HG03039 (cell line): ENCODE data around the gene IL11RA.

Experiments
- ATAC-seq: cut with Tn5 transposase; IDR thresholded peaks from one replicate; pipeline ENCODE4 v1.9.1; 2021; ENCODE audit warnings: mild to moderate bottlenecking, moderate library complexity; ENCODE audit not compliant: unreplicated experiment

IL11RA gene

DNA sequence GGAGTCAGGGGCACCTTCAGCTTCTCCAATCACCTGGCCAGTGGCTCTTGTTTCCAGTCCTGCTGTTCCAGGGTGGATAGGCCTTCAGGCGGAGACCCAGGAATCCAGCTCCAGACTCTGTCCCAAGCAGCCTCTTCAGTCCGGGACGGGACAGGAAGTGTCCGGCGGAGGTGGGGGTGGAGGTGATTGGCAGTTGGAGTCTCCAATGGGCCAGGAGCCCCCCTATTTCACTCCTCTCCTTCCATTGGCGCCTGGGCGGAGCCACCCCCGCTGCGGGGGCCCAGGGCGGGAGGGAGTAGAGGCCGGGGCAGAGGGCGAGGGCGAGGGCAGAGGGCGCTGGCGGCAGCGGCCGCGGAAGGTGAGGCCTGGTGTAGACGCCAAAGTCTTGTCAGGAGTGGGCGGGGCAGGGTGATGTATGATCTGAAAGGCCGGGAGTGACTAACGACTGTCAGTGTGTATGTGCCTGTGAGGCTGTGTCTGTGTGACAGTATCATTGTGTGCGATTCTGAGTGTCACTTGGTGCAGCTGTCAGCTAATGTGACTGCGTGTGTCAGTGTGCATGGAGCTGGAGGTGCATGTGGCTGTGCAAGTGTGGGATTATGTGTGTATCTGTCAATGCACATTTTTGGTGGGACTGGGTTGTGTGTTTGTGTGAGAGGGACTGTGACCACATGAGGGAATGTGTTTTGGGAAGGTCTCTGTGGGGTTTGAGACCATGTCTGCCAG, at the start of gene IL11RA:
TSS of gene IL11RA (plus strand) at position 310 of the 726 bp plus-strand sequence. CDS start 3,033 bp downstream, outside the sequence.
- ATAC-seq: no peak

DNA sequence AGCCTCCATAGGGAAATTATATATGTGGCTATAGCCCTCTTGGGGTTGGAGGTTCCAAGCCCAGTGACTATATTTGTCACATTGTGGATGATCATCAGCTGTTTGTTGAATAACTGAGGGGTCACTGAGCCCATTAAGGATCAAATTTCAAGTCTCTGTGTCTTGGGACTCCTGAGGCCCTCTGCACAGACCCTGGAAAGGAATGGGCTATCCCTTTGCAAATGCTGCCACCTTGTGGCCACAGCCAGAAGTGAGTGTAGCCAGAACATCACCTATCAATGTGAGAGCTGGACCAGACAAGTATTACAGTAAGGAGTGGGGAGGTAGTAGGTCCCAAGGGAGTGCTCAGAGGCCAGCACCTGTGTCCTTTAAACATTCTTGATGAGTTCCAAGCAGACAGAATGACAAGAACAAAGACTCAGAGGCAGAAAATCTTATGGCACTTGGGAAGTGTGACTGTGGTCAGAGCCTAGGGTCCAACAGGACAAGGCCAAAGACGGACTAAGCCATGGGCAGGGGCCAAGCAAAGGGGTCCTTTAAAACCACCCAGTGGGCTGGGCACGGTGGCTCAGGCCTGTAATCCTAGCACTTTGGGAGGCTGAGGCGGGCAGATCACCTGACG, 48.3 kb upstream of the IL11RA start:
- ATAC-seq: no peak

DNA sequence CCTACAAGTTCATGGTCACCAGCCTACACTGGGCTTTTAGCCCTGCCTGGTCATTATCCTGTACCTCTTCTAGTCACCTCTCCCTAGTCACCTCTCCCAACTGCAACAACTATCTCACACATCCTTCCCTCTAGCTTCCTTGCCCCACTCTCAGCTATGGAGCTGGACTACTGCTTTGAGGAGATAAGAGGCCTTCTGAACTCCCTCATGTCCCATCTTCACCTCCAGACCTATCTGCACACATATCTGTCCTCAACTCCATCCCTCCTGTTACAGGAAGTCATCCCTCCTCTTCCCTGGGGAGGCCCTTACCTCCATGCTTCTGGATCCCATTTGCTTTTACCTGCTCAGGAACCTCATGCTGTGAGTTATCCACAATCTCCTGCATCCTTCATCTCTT, 45.8 kb upstream of the IL11RA start:
- no peak for ATAC-seq

DNA sequence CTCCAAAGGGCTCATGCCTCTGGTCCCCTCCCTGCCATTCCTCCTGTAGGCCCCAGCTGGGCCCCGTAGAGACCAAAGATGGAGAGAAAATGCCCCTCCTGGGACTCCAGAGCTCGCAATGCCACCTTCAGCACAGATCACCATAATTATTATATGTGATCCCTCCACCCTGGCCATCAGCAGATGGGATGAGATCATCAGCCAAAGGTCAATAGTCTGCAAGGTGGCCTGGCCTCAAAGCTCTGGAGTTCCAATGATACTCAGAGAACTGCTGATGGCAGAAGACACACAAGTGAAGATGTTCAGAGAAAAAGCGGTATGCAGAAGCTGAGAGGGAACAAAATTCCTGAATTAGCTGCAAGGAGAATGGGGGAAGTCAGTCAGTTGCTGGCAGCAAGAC, 45.1 kb upstream of the IL11RA start:
- no peak for ATAC-seq

DNA sequence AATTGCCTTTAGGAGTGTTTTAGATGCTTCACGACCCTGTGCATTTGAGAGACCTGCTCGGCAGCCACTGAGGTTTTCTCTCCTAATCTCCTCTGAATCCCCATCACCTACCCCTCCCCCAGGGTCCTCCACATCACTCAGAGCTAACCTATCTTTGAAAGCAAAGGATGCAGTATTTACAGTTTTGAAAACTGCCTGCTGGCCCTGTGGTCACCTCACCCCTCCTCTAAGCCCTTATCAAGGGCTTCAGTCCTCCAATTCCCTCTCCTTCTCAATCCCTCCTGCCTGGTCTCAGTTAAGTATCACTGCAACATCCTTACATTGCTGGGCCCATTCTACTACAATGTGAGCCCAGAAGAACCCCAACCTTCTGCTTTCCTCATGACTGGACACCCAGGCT, 44.7 kb upstream of the IL11RA start:
- no peak for ATAC-seq

DNA sequence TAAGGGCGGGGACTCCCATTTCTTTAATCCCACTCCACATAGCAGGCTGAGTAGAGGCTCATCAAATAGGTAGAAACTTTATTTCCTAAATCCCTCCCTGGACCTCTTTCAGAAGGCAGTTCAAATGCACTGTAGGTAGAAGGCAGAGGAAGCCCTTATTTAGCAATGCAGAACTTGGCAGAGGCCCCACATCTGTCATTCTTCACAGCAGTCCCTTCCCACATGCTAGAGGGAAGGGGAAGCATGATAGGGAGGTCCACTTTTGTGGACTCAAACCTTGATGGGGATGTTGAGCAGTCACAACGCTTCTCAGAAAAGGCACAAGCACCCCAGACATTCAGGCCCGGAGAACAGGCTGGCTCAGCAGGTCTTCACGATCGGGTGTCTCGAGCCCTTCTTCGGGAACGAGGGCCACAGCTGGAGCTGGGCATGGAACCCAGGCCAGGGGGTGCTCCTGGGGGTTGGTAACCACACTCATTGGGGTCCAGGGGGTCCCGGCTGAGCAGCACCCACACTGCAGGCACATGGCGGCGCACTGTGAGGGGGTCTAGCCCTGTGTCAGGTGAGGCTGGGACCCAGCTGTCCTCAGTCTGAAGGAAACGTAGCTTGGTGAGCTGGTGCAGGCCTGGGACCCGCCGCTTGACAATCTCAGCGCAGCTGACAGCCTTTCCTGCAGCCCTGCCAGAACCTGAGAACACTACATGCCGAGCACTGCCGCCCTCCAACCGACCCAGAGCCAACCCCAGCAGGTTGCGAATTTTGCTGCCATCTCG, 41.4 kb upstream of the IL11RA start:
- no peak for ATAC-seq

DNA sequence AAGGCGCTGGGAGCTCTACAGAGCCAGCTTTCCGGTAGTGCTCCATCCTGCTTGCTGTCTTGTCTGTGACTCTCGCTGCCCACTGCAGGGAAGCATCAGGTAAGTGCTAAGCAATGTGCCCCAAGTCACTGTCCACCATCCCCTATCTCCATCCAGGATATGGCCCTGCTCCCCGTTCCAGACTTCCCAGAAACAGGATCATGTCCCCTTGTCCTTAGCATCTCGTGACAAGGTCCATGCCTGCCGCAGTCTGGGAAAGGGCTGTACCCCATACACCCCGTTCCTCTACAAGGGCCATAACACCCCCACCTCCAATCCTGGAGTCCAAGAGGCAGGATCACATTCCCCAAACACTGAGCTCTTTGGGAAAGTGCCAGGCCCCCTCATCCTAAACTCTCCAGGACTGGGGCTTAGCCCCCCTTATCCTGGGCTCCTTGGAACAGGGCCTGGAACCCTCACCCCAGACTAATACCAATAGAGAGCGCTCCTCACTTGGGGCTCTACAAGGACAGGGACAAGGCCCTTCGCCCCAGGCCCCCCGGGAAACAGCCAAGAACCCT, 40.7 kb upstream of the IL11RA start:
- no peak for ATAC-seq

DNA sequence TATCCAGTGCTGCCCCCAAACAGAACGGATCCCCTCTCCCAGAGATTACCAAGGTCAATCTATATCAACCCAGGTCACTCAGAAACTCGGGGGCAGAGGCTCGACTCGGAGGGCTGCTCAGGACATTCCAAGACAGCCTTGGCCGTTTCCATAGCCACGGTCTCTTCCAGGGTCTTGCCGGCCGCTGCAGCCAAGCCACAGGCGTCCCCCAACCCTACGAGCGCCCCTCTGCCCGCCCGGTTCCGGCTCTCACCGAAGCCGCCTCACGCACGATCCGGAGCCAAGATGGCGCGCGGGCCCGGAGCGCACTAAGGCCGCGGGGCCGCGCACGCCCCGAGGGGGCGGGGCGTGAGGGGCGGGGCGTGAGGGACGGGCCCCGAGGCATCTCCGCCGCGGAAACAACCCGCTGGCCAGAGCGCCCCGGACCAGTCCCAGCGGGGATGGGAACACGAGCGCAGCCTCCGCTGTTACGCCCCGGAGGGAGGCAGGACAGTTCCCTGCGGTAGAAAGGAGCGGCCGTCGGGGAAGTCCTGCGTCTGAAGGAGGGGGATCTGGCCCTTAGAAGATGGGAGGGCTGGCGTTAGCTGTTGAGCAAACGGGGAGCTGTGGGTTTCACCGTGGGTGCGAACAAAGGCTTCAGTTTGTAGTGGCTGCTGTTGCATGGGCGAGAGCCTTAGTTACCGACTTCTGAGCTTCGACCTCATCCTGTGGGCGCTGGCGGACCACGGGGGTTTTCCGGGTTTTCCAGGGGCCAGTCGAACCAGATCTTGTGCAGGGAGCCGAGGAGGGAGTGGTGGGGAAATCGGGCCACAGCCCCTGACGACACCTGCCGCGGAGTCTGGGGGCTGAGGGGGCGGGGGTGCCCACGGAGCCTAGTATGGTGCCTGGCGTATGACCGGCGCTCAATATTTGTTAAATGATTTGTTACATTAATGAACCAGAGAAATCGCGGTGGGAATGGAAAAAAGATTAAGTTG, 39.9 kb upstream of the IL11RA start, which contains the start of gene RPP25L:
TSS of gene RPP25L (minus strand) at position 287 of the 977 bp plus-strand sequence. CDS start 801 bp downstream, outside the sequence.
- peak; percentile 82 for ATAC-seq

DNA sequence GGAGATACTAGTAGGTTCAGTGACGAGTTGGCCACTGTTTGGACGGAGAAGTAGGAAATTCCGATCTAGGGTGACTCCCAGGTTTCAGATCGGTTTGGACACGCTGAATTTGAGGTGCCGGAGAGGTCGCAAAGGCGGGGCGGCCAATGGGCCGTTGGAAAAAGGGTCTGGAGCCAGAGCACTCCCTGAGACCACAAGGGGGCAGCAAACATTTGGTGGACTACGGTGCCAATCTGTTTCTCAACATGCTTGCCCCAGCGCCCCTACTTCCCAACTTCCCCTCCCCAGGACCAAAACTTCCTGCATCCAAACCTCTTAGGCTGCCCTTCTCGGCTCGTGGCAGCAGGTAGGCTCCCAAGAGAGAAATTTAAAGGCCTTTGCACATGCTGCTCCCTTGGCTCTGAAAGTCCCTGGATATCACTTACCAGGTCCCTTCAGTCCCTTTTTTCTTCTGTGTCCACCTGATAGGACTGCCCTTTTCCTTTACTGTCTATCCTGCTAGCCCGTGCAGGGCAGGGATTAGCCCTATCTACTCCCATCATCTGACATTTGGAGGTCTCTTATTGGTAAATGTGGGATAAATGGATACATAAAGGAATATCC, 39.1 kb upstream of the IL11RA start:
- no peak for ATAC-seq

DNA sequence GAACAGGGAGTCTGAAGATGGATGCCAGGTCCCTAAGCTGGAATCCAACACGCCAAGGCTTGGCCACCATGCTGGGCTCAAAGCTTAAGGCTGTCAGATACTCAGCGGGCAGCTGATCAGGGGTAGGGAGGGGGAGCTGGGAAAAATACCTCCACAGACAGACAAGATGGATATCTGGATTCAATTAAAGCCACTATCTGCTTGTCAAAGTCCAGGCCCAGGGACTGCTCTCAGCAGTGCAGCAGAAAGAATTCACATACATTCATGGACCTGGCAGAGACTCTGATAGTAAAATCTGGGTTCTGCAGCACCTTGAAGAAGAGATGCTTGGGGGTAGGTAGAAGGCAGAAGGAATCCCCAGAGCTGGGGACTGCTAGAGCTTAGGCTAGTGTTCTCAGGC, 36.9 kb upstream of the IL11RA start:
- no peak for ATAC-seq

DNA sequence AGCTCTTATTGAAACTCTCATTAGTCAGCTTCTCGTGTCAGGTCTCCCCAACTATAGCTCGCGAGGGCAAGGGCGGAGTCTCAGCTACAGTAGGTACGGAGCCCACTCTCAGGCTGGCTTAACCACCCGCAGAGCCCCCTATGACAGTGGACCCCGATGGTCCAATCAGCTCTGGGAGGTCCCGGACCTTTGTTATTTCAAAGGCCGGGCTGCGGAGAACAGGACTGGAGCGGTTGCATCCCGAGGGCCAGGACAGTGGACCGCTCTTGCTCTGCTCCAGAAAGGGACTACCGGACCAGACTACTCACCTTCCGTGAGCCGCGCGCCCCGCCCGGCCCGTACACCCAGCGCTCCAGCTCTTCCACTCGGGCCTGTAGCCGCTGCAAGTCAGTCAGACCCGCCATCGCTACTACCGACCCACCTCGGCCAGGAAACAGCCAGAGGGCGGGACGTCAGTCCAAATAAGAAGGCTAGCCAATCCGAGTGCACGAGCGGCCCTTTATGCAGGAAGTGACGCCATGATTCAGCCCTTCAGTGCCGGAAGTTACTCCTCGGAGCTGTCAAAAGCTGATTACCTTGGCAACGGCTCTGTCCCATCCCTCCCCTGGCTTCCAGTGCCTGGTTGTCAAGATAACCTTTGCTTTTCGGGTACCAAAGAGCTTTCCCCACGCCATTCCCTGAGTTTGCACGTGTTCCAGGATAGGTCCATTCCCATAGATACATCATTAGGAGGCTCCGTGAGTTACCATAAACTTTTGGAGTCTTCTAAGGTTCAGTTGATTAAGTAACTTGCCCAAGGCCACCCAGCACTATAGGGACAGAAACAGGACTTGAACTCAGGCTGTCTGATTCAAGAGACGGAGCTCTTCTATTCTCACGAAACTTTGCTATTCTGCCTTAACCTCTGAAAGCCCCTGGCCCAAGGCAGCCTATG, 31.7 kb upstream of the IL11RA start, which contains the start of gene DCTN3:
TSS of gene DCTN3 (minus strand) at position 435 of the 934 bp plus-strand sequence. CDS start at position 404, 31 bp downstream.
- ATAC-seq: peak; percentile 92

DNA sequence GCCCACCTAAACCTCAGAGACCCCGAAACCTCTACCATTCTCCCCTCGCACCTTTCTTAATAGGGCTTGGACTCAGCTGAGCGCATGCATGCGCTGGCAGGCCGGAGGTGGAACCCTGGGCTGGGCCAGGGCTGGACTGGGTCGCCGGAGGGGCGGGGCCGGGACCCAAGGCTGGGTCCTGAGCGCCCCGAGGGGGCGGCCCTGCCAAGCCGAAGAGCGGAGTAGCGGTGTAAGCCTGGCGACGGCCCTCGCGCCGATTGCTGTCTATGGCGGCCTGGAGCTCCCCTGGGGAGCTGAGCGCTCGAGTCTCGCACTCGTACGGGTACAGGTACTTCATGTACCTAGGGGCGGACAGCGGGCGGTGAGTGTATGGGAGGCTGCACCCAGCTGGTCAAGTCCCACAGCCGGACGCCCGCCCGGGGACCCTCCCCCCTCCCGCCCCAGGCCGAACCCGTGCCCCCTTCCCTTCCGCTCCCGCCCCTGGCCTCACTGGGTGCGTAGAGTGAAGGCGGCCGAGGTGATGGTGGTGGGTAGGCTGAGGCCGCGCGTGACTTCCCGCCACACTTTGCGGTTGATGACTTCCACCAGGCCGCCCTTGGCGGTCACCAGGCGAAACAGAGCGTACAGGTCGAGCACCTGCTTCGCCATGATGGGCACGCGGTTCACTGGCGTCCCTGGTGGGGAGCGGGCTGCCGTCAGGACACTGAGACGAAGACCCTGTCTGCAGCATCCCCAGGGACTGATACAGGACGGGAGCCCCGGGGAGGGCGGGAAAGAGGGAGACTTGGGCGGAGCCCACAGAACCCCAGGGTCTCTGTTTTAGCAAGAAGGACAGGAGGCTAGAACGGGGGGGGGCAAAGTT, 28.4 kb upstream of the IL11RA start:
- no peak for ATAC-seq

DNA sequence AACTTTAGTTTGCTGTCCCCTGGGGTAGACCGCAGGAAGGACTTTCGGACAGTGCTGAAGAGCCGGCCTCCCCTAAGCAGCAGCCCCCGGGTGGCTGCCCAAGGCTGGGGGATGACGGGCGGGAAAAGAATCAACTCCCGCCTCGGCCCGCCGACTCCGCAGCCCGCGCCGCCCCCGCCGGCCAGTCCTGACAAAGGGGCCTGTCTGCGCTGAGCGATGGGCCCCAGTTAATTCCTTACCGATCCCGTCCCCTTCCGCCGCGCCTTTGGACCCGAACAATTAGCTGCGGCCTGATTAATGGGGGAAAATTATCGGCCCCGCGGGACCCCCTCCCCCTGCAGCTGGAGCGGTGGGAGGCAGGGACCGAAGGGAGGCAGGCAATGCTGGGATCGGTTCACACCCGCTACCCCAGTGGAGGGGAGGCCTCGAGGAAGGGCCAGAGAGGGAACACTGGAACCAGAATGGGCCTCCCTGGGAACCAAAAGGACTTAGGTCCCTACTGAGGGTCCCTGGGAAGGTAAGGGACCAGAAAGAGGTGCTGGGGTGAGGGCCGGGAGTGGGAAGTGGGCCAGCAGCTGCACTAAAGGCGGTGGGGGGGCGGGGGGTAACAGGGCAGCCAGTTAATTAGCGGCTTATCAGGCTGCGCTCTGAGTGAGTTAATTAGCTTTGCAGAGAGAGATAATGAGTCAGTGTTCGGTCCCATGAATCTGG, 27.4 kb upstream of the IL11RA start:
- no peak for ATAC-seq

DNA sequence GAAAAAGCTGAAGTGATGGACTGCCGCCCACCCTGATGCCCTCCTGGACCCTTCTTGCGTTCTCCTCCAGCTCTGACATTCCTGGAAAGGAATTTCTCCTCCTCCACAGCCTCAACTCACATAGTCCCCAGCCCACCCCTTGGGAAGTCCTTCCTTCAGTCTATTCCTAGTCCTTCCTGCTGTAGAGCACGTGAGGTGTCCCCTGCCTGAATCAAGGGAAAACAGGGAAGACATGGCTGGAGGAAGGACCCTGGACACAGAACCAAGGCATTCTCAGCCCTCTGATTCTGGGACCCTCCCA, 26.8 kb upstream of the IL11RA start:
- ATAC-seq: no peak

DNA sequence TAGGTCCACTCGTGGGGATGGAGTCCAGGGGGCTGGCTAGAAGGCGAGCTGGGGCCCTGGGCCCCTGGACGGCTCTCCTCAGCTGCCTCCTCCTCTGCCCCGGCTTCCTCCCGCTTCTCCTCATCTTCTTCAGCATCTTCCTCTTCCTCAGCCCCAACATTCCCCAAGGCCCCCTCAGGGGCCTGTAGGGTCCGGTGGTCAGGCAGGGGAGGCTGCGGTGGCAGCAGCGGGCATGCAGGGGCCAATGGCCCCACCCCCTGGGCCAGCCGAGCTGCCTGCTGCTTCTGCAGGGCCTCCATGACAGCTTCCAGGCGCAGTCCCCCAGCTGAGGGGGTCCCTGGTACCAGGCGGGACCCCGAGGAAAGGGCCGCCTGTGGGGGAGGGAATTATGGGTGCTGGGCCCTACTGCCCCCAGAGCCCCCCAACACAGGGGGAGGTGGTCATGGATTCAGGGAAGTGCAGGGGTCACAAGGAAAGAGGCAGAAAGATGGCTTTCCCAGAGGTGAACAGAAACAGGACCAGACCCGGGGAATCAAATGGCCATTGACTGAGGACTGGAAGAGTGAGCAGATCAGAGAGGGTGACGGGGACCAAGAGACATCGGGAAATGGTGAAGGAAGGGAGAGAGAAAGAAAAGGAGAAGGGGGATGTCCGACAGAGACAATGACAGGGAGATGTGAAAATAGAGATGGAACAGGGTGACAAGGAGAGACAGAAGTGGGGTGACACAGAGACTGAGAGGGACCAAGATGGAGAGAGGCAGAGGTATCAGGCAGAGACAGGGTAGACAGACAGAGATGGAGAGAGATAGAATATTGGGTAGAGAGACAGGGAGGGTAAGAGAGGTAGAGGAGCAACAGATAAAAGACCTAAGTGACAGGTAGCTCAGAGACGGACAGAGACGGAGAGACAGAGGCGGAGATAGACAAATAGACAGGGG, 24.0 kb upstream of the IL11RA start:
- ATAC-seq: no peak
